ENCODE data around the gene NFATC3. TPM values are rescaled to one million over a fixed set of nuclear protein-coding genes. Genes with fewer than 3 reads are reported as not detected.
"Not testable (repeated sequence)": the region's sequence is repeated elsewhere in the genome, so short reads cannot be mapped to it uniquely, and the experiment has no call there.

Gene NFATC3
- polyA plus RNA-seq, 3 donors, result 14.3 to 21.8 (median 15.8) TPM

DNA sequence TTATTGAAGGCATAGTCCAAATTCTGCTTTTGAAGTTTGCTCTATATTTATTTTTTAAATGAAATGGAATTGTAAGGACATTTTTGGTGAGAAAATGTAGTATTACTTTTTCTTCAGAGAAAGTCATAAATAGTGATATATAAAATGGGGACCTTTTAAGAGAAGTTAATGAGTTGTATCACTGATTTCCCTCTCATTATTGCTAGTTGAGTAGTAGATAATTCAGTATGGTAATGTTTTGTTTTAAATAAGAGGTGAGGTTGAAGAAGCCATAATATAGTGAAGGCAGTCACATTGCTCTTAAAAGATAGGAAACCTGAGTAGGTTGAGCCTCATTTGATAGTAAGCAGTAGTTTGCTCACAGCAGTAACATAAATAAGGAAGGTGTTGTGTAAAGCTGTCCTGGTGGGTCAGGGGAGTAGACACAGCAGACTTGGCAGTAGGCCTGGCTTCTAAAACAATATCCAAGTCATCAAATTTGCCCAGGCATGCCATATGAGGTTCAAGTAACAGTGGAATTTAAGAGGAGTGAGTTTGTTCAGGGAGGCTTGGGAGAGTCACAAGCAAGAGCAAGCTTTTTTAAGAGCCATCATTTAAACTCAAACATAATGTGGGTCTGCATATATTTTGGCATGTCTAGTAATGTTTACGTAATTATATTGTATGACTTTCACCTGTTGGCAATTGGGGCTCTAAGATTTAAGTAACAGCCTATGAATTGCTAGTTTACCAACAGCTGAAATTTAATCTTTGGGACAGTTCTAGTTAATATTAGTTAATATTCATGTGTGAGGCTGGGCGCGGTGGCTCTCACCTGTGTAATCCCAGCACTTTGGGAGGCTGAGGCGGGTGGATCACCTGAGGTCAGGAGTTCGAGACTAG lies 6.5 kb downstream of the NFATC3 start:
- peaks cover 28 to 52% of the 10 kb centered on the region in 2 donors for H3K4me1 ChIP-seq (ENCODE audit: control insufficient read depth in 1 of 2, insufficient read depth in 2 of 2, low read length in 2 of 2)
- intact Hi-C loops (cut with micrococcal nuclease), result no loop called here
- H3K9me3 ChIP-seq (replicated peaks in 1 of 2; ENCODE audit: control insufficient read depth in 1 of 2, insufficient read depth in 1 of 2, low read length in 2 of 2), result no peaks in the 10 kb centered on the region
- no peaks in the 10 kb centered on the region for H3K27me3 ChIP-seq (ENCODE audit: control insufficient read depth in 2 of 2, insufficient read depth in 2 of 2, low read length in 2 of 2)
- no peak overlapping the region for H2AFZ ChIP-seq (ENCODE audit: insufficient read depth, low read depth, low read length, poor library complexity, severe bottlenecking)
- peak overlapping the region in 1 of 2 donors; percentile 55 for H3K27ac ChIP-seq (ENCODE audit: low read depth in 1 of 2, low read length in 2 of 2)
- no peak overlapping the region for H3K4me2 ChIP-seq (replicated peaks; ENCODE audit: extremely low read depth, low read length, poor library complexity, severe bottlenecking)
- DNase-seq, result peak in 1 of 3 donors; percentile 4
- peaks cover 97% of the 10 kb centered on the region for H4K20me1 ChIP-seq (ENCODE audit: insufficient read depth, low read length)
- Mint-ChIP-seq H3K27ac (peak overlapping the region in 5 of 7 donors; percentile 23 to 84 (median 67)), H3K36me3 (peaks cover 2 to 3% of the 10 kb centered on the region in 2 donors), H3K9me3 (no peaks in the 10 kb centered on the region), H3K4me1 (peaks cover 64% of the 10 kb centered on the region), H3K27me3 (ENCODE audit: low read depth in 3 of 3) (no peaks in the 10 kb centered on the region), H3K4me3 (no peak overlapping the region)
- no peak overlapping the region for H3K9ac ChIP-seq (ENCODE audit: insufficient read depth, low read length, poor library complexity, severe bottlenecking)
- H3K79me2 ChIP-seq (ENCODE audit: insufficient read depth, low read length), result peaks cover 100% of the 10 kb centered on the region
- TF ChIP-seq, protein P1, sequence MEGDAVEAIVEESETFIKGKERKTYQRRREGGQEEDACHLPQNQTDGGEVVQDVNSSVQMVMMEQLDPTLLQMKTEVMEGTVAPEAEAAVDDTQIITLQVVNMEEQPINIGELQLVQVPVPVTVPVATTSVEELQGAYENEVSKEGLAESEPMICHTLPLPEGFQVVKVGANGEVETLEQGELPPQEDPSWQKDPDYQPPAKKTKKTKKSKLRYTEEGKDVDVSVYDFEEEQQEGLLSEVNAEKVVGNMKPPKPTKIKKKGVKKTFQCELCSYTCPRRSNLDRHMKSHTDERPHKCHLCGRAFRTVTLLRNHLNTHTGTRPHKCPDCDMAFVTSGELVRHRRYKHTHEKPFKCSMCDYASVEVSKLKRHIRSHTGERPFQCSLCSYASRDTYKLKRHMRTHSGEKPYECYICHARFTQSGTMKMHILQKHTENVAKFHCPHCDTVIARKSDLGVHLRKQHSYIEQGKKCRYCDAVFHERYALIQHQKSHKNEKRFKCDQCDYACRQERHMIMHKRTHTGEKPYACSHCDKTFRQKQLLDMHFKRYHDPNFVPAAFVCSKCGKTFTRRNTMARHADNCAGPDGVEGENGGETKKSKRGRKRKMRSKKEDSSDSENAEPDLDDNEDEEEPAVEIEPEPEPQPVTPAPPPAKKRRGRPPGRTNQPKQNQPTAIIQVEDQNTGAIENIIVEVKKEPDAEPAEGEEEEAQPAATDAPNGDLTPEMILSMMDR (IDR thresholded peaks at IDR 0.05), result no peak
- no peak overlapping the region for H3K4me3 ChIP-seq (replicated peaks in 1 of 3; ENCODE audit: low read depth in 2 of 3, low read length in 3 of 3)
- no peaks in the 10 kb centered on the region for H3K36me3 ChIP-seq (replicated peaks in 1 of 2; ENCODE audit: control insufficient read depth in 1 of 2, insufficient read depth in 2 of 2, low read length in 2 of 2)
- WGBS (ENCODE audit: insufficient coverage), result no CpG with 5 or more reads among the region's 5 CpGs

DNA sequence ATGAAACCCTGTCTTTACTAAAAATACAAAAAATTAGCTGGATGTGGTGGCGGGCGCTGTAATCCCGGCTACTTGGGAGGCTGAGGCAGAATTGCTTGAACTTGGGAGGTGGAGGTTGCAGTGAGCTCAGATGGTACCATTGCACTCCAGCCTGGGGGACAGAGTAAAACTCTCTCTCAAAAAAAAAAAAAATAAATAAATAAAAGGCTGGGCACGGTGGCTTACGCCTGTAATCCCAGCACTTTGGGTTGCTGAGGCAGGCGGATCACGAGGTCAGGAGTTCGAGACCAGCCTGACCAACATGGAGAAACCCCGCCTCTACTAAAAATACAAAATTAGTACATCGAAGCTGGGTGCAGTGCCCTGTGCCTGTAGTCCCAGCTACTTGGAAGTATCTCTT lies 7.1 kb downstream of the NFATC3 start:
- intact Hi-C loops (cut with micrococcal nuclease); H3K4me2 ChIP-seq (replicated peaks; ENCODE audit: extremely low read depth, low read length, poor library complexity, severe bottlenecking); H3K9me3 Mint-ChIP-seq; H3K27me3 Mint-ChIP-seq (ENCODE audit: low read depth in 3 of 3); H3K4me3 Mint-ChIP-seq; H2AFZ ChIP-seq (ENCODE audit: insufficient read depth, low read depth, low read length, poor library complexity, severe bottlenecking); H3K27me3 ChIP-seq (ENCODE audit: control insufficient read depth in 2 of 2, insufficient read depth in 2 of 2, low read length in 2 of 2); DNase-seq; H3K36me3 ChIP-seq (replicated peaks in 1 of 2; ENCODE audit: control insufficient read depth in 1 of 2, insufficient read depth in 2 of 2, low read length in 2 of 2); H3K9me3 ChIP-seq (replicated peaks in 1 of 2; ENCODE audit: control insufficient read depth in 1 of 2, insufficient read depth in 1 of 2, low read length in 2 of 2); H3K36me3 Mint-ChIP-seq; H3K27ac ChIP-seq (ENCODE audit: low read depth in 1 of 2, low read length in 2 of 2); H3K4me3 ChIP-seq (replicated peaks in 1 of 3; ENCODE audit: low read depth in 2 of 3, low read length in 3 of 3); H3K9ac ChIP-seq (ENCODE audit: insufficient read depth, low read length, poor library complexity, severe bottlenecking): not testable (repeated sequence)
- Histone ChIP-seq H3K4me1 (ENCODE audit: control insufficient read depth in 1 of 2, insufficient read depth in 2 of 2, low read length in 2 of 2) (peaks cover 25 to 46% of the 10 kb centered on the region in 2 donors), H3K79me2 (ENCODE audit: insufficient read depth, low read length) (peaks cover 100% of the 10 kb centered on the region), H4K20me1 (ENCODE audit: insufficient read depth, low read length) (peaks cover 97% of the 10 kb centered on the region)
- H3K27ac Mint-ChIP-seq, result peak overlapping the region in 1 of 7 donors; percentile 34
- no CpG with 5 or more reads among the region's 10 CpGs for WGBS (ENCODE audit: insufficient coverage)
- H3K4me1 Mint-ChIP-seq, result peaks cover 66% of the 10 kb centered on the region

Data from CD14-positive monocyte (primary cell).